Measurements from ENCODE around the gene ADH4.

The ADH4 gene

DNA sequence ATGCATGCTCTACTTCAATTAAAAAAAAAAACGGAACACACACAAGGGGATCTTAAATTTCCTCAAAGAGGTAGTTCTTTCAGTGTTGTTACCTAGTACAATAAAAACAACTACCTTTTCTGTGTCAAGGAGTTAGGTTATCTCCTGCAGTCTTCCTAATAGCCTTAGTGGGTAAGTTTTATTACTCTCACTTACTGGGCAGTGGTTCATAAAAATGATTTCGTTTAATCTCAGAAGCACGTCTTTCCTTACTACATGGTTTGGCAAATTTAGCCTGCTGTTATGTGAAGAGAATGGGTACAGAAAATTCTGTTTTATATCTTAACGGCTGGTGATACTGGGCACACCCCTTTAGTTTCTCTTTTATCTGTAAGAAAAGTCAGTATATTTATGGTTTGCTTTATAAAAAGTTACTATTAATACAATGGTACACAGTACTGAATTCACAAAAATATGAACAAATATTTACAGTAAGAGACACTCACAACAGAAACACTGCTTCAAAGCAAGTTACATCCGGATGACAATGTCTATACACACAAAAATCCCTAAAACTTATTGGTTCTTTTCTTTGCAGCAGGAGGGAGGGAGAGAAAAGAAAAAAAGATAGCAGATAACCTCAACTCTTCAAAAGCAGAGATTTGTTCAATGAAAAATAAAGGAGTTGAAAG, 64.3 kb downstream of the ADH4 start:
- no peak for DNase-seq (ENCODE audit: low spot score)

DNA sequence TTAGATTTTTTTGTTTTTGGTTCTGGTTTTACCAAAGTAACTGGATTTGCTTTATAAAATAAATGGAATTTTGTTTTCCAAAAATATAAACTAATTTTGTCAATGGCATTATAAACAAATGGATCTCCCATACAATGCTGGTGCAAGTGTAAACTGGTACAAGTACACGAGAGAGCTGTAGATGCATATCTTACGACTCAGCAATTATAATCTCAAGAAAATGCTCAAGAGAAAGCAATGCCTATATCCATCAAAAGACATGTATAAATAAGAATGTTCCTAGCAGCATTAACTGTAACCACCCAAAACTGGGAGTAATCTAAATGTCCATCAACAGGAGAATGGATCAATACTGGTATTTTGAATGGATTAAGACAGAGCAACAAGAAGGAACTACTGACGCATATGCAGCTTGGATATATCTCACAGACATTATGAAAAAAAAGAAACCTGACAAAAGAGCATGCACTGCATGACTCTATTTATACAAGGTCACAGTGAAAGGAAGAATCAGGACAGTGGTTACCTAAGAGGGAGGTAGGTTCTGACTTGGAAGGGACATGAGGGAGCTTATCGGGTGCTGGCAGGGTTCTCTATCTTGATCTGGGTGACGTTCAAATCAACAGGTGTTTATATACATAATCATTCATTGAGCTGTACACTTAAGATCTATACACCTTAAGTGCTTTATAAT, 65.0 kb downstream of the ADH4 start:
- no peak for DNase-seq (ENCODE audit: low spot score)

DNA sequence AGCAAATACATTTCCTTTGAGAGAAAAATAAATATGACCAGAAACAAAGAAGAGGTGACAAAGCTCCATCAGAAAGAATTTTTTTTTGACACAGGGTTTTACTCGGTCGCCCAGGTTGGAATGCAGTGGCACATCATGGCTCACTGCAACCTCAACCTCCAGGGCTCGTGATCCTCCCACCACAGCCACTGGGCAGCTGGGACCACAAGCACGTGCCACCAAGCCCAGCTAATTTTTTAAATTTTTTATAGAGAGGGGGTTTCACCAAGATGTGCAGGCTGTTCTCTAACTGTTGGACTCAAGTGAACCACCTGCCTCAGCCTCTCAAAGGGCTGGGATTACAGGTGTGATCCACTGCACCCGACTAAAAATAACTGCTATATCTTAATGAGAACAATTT, 65.8 kb downstream of the ADH4 start:
- no peak for DNase-seq (ENCODE audit: low spot score)

DNA sequence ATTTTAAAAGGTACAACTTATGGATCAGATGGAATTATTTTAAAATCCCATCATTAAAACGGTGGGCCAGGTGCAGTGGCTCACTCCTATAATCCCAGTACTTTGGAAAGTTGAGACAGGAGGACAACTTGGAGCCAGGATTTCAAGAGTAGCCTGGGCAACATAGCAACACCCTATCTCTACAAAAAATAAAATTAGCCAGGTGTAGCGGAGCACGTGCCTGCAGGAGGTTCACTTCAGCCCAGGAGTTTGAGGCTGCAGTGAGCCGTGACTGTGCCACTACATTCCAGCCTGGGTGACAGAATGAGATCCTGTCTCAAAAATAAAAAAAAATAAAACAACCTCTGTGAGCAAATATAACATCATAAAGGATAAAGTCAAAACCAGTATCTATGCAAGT, 66.9 kb downstream of the ADH4 start:
- DNase-seq (ENCODE audit: low spot score), result no peak

DNA sequence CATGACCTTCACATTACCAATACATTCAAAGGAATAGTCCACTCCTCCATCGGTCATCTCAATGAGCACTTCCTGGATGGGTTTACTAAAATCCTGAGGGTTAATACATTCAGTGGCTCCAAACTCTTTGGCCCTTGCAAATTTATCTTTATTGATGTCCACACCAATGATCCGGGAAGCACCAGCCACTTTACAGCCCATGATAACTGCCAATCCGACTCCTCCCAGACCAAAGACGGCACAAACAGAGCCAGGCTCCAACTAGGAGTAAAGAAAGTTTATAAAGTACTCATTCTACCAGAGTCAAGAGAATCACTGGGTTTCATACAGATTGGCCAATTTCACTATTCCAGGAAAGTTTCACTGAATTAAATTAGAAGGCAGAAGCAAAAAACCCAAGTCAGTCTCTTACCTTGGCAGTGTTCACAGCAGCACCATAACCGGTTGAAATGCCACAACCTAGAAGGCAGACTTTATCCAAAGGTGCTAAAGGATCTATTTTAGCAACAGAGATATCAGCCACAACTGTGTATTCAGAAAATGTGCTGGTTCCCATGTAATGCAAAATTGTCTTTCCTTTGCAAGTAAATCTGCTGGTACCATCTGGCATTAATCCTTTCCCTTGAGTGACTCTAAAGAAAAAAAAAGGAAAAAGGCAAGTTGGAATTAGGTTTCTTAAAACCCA, 67.7 kb downstream of the ADH4 start:
- DNase-seq (ENCODE audit: low spot score), result no peak

DNA sequence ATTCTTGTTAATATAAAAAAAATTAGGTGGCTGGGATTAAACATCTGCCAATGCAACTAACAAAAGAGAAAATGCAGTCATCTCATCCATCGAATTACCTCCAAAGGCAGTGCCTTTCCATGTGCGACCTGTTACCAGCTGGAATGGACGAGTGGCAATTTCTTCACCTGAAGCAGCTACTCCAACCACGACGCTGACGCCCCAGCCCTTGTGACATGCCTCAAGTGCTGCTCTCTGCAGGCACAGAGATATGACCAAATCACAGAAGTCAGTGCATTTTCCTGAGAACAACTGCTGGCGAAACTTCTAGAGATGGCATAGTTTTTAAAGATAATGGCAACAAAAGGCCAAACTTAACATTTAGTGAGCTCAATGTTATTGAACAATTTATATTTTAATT, 69.3 kb downstream of the ADH4 start:
- DNase-seq (ENCODE audit: low spot score), result no peak

Data from left forelimb (tissue), 1 donor.